ENCODE results near the gene PTPN11.
A peak's percentile ranks its signal among the peaks of the same experiment; 100 is the strongest.
"Not testable (repeated sequence)": the region's sequence is repeated elsewhere in the genome, so short reads cannot be mapped to it uniquely, and the experiment has no call there.

Gene PTPN11

DNA sequence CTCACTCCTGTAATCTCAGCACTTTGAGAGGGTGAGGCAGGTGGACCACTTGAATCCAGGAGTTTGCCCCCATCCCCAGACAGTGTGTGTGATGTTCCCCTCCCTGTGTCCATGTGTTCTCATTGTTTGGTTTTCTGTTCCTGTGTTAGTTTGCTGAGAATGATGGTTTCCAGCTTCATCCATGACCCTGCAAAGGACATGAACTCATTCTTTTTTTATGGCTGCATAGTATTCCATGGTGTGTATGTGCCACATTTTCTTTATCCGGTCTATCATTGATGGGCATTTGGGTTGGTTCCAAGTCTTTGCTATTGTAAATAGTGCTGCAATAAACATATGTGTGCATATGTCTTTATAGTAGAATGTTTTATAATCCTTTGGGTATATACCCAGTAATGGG lies 38.4 kb downstream of the PTPN11 start:
- not testable (repeated sequence) for DNase-seq

DNA sequence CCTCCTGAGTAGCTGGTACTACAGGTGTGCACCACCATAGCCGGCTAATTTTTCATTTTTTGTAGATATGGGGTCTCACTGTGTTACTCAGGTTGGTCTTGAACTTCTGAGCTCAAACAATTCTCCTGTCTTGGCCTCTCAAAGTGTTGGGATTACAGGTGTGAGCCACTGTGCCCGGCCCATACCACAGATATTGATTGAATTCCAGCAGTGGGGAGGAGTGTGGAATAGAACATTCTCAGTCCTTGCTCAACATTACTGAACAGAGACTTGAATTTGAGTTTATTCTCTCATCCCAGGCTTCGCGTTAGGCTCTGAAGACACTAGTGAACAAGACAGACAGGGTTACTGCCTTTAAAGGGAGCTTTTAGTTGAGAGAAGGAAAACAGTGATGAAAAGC lies 39.6 kb downstream of the PTPN11 start:
- no peak for DNase-seq

DNA sequence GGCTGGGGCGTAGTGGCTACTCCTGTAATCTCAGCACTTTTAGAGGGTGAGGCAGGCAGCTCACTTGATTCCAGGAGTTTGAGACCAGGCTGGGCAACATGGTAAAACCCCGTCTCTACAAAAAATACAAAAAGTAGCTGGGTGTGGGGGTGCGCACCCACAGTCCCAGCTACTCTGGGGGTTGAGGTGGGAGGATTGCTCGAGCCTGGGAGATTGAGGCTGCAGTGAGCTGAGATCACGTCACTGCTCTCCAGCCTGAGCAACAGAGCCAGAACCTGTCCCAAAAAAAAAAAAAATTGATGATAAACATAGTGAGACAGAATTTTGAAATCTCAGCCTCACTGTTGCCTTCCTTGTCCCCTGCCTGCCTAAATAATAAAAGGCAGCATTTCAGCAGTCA lies 40.0 kb downstream of the PTPN11 start:
- DNase-seq: no peak

DNA sequence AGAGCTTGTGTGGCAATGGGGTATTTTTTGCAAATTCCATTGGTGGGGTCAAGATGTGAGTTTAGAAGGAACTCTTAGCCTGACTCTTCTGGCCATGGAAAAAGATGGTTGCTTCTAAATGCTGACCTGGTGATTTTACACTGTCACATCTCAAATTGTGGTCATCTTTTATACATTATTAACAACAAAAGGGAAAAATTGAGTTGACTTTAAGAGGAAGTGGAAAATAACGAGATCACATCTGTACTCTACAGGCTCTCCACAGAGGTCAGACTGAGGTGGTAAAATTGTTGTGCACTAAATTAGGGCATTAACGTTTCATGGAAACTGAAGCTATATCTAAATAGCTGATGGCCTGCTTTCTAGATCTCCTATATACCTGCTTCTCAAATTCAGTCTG lies 44.7 kb downstream of the PTPN11 start:
- DNase-seq: no peak

DNA sequence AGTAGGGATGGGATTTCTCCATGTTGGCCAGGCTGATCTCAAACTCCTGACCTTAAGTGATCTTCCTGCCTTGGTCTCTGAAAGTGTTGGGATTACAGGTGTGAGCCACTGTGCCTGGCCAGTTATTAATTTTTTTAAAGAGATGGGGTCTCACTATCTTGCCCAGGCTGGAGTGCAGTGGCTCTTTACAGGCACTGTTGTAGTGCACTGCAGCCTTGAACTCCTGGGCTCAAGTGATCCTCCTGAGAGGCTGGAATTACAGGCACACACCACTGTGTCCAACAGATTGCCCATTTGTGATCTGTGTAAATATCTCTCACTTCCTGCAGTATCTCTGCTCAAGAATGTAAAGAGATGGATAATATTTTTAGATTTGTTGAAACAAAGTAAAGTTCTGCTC lies 45.9 kb downstream of the PTPN11 start:
- no peak for DNase-seq

DNA sequence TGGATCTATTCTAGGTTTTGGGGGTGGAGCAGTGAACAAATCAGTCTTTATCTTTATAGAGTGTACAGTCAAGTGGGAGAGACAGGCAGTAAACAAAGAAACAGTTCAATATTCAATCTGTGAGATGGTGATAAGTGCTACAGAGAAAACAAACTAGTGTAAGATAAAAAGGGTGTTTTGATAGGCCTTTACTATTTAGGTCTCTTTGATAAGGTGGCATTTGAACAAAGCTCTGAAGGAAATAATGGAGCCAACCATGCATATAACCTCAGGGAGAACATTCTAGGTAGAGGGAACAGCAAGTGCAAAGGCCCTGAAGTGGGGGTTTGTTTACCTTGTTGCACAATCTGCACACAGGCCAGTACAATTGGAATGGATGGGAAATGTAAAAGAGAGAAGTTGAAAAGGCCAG lies 47.3 kb downstream of the PTPN11 start:
- DNase-seq: no peak

DNA sequence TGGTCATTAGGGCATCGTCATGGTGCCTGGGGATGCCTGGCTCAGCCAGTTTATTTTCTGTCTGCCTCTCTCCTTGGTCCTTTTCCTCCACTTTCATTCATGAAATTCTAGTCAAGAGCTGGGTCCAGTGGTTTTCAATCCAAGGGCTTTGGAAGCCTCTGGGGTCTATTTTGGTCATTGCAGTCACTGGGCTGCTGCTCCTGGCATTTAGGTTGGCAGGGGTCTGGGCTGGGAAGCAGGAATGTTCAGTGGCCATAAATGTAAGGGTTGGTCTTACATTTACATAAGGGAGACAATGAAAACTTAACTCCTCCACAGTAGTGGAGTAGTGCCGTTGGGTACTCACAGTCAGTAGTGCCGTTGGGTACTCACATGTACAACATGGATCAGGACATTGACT lies 48.1 kb downstream of the PTPN11 start:
- DNase-seq: no peak

DNA sequence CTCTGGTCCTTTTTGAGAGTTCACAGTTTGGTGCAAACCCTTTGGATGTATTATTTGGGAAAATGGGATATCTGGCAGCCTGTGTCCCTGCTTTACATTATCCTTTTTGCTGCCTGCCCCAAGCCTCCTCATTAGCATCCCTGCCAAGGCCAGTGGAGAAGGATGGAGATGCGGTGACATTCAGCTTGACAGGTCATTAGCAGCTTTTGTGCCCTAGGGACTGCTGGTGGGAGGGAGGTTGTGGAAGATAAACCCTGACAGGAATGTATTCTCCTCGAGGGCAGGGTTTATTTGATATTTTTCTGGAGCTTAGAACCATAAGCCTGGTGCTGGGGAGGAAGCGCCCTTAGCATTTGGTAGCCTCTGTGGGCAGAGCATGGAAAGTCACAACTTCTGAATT lies 49.3 kb downstream of the PTPN11 start:
- no peak for DNase-seq

DNA sequence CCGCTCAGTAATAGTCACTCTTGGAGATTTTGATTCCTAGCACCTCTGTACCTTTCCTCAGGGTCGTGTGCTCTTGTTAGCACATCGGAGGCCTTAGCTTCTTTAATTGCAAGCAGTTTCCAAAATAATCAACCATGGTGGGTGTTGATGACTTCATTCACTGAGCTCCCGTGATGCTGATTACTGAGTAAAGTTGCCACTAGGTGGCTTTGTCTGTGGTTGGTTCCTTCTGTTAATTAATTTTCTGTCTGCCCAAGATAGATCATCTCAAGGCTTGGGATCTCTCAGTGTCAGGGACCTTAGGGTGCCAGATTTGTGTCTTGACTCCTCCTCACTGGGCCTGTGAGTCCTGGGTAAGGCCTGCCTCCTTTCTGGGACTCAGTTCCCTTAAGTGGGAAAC lies 54.3 kb downstream of the PTPN11 start:
- no peak for DNase-seq

DNA sequence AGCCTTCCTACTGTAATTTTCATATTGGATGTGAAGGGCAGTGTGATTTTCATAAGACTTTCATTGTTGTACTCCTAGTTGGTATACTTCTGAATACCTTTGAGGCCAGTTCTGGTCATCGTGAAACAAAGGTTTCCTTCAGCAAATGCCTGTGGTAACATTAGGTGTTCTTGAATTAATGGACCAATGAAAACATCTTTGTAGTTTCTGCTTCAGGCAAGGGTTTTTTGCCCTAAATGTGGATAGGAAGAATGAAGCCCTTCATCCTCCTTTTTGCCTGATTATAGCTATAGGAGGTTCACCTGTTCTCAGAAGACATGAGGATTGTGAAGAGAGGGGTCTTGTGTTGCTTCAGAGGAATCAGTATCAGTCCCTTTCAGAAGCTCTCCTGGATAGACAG lies 60.7 kb downstream of the PTPN11 start:
- no peak for DNase-seq

DNA sequence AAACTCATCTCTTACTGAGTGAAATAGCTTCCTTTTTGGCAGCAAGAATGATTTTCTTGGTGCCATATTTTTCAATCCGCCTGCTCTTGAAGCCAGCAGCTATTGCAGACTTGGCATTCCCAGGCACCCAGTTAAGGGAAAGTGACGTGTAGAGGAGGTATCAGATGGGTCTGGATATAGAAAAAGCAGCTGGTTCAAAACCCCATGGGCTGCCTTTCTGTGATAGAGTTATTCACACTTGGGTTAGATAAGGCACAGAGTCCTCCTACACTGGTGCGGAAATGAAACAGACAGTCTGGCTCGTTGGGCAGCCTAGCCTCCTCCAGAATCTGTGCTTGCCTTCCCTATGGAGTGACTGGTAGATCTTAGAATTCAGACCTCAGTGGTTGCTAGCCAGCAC lies 62.2 kb downstream of the PTPN11 start:
- DNase-seq: no peak

DNA sequence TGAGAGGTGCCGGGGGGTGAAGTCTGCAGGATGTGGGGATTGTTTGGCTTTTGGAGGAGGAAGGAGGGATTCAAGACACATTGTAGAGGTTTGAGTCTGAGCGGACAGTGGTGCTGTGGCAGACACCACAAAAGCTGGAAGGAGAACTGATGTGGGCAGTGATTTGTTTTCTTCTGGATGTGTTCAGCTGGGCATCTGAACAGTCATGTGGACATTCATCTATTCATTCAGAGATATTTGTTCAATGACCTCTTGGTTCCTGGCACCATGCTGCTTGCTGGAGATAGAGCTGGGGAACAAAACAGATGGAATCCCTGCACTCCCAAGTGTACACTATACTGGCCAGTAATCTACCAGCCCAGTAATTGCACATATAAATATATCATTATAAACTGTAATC lies 64.0 kb downstream of the PTPN11 start:
- no peak for DNase-seq

DNA sequence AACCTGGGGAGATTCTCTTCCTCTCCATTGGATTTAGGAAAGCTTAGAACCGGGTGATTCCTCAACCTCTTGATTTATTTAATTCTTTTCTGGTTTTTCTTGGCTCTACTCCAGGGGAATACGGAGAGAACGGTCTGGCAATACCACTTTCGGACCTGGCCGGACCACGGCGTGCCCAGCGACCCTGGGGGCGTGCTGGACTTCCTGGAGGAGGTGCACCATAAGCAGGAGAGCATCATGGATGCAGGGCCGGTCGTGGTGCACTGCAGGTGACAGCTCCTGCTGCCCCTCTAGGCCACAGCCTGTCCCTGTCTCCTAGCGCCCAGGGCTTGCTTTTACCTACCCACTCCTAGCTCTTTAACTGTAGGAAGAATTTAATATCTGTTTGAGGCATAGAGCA lies 67.6 kb downstream of the PTPN11 start:
- DNase-seq: no peak

DNA sequence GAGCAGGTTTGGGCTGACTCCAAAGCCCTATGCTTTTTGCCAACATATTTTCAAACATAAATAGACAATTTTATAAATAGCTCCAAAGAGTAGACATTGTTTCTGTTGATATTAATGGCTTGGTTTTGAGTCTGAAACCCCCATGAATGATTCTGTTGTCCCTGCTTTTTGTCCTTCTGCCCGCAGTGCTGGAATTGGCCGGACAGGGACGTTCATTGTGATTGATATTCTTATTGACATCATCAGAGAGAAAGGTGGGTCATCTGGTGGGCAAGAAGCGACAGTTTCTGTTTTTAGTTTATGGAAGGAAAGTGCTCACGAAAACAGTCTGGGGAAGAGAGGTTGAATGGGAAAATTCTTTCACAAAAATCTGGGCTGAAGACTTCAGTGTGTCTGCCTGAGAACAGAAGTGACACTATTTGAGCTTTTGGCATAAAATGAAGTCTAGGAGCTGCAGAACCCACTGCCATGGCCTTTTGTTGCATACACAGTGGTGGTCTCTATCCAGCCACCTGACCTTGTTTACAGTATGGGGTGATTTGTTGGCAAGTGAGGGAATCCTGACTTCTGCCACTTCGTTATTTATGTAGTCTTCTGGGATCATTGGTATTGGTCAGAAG lies 69.6 kb downstream of the PTPN11 start:
- DNase-seq: no peak

DNA sequence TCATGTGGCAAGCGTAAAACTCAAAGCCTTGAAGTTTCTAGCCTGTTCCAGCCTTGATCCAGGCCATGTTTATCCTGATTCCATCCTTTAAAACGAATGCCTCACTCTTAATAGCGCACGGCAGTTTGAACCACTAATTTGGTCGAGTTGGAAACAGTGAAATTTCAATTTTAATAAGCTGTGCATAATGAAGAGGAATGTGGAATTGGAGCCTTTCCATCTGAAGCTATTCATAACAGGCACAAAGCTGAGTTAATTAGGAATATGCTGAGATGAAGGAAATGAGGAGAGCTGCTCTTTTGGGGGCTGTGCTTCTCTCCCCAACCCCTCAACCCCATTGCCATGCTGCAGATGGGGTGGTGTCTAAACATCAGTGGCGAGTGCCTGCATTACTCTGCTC lies 70.7 kb downstream of the PTPN11 start:
- DNase-seq: no peak

DNA sequence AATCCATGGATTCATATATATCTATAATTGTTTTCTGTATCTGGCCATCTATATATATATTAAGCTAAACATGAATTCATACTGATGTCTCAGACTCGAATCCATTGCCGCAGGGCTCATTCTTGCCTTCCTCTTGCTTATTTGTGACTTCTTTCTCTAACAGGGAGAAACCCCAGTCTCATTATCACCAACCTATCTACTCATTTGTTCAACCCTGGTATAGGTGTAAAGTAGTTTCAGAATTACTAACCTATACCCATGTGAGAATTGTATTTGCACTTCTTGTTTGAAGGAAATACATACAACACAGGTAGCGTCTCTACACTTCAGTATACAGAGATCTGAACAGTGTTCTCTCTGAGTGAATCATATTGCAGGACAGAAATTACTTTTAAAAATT lies 77.7 kb downstream of the PTPN11 start:
- no peak for DNase-seq

DNA sequence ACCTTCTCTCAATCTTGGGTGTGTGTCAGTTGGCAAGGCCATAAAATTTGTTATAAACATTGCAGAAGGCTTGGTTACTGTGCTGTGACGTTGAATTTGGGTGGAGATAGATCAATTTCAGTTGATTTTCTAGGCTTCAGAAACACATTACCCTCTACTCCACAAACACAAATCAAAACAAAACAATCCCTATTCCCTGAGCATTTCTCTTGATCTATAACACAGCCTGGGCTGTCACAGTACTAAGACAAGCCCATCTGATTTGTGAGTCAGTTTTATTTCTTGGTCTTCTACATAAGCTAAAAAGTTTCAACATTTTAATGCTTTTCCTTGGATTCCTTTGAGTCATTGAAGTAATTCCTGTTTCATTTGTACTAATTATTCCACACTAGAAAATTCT lies 79.8 kb downstream of the PTPN11 start:
- DNase-seq: no peak

DNA sequence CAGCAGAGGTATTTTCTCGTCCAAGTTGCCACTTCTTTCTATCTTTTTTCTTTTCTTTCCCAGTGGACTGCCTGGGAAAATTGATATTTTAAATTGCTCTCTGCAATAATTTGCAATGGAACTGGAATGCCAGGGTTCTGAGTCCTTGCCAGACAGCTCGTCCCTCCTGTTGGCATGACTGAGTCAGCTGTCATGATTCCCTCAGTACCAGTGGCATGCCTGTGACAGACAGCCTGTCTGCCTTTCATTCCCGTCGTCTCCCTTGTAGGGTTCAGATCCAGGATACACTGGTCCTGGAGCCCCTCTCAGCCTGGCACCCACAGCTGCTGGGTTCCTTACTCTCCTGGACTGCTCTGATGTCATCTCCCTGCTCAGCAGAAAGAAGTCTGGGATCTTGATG lies 84.8 kb downstream of the PTPN11 start:
- no peak for DNase-seq

DNA sequence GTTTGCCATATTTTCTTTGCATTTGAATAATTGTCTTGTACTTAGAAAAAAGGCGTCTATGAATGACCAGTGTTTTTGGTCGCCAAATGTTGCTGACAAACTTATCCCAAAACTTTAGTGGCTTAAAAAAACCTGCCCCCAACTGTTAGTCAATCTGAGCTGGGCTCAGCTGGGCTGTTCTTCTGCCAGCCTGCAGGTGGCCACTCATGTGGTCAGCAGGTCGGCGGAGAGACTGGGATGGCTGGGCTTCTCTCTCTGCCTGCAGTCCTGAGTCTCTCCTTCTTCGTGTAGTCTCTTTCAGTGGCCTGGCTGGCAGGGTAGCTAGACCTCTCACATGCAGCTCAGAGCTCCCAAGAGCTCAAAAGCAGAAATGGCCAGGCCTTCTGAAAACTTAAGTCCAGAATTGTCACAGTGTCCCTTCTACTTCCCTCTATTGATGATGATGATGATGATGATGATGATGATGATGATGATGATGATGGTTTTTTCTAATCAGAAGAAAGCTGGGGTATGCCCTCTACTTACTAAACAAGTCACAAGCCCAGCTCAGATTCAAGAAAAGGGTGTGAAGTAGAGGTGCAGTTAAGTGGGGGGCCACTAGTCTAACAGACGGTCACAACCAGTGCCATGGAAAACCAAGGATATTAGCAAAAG lies 87.9 kb downstream of the PTPN11 start:
- no peak for DNase-seq

DNA sequence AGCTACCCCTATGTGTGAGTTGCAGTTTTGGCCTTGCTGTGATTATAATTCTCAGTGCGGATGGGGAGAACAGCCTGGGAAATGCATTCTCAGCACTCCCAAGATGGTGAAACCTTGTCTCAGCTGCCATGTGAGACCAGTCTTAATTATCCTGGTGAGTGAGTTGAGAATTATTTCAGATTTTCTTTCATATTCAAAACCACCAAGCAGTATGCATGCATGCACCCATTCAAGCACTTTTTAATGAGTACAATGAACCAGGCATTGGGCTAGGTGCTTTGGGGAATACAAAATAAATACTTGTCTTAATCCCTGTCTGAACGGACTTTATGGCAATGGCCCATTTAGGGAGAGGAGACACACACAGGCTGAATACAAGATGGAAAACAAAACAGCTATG lies 94.7 kb downstream of the PTPN11 start:
- DNase-seq: no peak

DNA sequence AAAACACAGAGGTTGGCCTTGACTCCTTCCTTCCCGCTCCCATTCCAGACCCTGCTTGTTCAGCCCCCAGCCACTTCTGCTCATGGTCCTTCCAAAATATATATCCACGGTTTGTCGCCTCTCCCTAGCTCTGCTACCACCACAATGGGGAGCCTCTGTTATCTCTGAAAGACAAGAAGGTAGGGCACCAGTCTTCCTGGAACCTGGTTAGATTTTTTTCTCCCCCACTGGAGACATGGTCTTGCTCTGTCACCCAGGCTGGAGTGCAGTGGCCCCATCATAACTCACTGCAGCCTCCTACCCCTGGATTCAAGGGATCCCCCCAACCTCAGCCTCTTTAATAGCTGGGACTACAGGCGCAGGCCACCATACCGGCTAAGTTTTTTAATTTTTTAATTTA lies 95.7 kb downstream of the PTPN11 start:
- DNase-seq: no peak

DNA sequence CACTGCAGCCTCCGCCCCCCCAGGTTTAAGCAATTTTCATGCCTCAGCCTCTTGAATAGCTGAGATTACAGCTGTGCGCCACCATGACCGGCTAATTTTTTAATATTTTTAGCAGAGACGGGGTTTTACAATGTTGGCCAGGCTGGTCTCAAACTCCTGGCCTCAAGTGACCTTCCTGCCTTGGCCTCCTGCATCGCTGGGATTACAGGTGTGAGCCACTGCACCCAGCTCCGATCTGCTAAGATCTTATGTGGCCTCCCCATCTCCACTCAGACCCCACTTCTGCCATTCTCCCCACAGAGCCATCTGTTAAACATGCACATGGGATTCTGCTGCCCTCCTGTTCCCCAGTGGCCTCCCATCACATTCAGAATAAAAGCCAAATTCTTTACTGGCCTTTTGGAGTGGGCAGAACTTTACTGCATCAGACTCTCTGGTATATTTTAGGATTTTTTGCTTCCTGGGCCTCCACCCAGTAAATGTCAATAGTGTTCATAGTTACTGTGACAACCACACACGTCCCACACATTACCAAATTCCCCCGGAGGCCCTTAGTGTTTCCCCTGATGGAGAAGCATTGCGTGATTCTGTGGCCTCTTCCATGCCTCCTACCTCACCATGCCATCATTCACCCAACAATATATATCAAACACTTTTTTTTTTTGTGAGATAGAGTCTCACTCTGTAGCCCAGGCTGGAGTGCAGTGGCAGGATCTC lies 96.3 kb downstream of the PTPN11 start:
- peak in 1 of 2 experiments; percentile 30 for DNase-seq

DNA sequence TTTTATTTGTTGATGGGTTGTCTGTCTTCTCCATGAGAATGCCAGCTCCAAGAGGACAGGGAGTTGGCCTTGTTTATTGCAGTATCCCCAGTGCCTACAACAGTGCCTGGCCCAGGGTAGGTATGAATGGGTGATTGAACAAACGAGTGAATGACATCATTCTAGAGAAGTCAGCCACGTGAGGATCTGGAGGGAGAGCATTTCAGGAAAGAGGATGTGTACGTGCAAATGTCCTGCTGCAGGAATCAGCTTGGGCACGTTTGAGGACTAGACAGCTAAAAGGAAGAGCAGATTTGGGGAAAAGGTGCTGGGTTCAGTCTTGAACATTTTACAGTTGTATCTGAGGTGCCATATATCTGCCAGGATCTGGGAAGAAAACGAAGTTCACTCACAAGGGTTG lies 97.1 kb downstream of the PTPN11 start:
- DNase-seq: no peak

DNA sequence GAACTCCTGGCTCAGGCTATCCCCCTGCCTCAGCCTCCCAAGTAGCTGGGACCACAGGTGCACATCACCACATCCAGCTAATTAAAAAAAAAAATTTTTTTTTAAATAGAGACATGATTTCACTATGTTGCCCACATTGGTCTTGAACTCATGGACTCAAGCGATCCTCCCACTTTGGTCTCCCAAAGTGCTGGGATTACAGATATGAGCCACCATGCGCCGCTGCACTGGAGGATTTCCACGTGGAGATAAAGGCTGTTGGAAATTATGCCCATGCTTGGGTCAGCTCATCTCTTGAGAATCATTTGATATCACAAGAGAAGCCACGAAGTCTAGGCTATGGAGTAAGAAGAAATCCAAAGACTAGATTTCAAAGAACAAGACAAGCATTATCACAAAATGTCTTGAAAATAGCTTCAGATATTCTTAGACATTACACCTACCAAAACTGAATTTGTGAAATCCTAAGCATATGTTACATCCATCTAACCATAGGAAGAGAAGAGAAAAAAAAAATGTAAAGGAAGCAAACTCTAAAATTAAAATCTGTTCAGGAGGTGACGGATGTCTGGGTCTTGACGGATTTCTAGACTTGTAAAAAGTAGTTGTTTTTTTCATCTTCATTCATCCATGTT lies 99.1 kb downstream of the PTPN11 start:
- no peak for DNase-seq

Measured in NCI-H524 (cell line).